ENCODE measurements around the gene REX1BD.

REX1BD gene

GRCh38 chr19:18629166-18630088, 40.8 kb downstream of the REX1BD start:
- Histone ChIP-seq H3K9me3 (ENCODE audit: low read depth, low read length) (no peaks in the 10 kb centered on the region), H3K9ac (ENCODE audit: insufficient read length) (no peak overlapping the region), H3K27ac (no peak overlapping the region), H3K36me3 (ENCODE audit: insufficient read depth, low read length) (no peaks in the 10 kb centered on the region), H3K4me3 (no peak overlapping the region)
- TF ChIP-seq EZH2 (IDR thresholded peaks at IDR 0.05) (no peak), POLR2AphosphoS5 (IDR thresholded peaks at IDR 0.05; ENCODE audit: borderline replicate concordance, low read depth, low read length) (no peak), FOXP2 (optimal IDR thresholded peaks at IDR 0.05; ENCODE audit: control extremely low read depth, extremely low read length, insufficient read depth) (no peak)
- DNase-seq (ENCODE audit: low read depth, low spot score): no peak

GRCh38 chr19:18633321-18633720, 44.7 kb downstream of the REX1BD start:
- Histone ChIP-seq H3K9ac (ENCODE audit: insufficient read length) (no peak overlapping the region), H3K36me3 (ENCODE audit: insufficient read depth, low read length) (no peaks in the 10 kb centered on the region), H3K4me3 (no peak overlapping the region), H3K9me3 (ENCODE audit: low read depth, low read length) (no peaks in the 10 kb centered on the region), H3K27ac (no peak overlapping the region)
- TF ChIP-seq EZH2 (IDR thresholded peaks at IDR 0.05) (no peak), POLR2AphosphoS5 (IDR thresholded peaks at IDR 0.05; ENCODE audit: borderline replicate concordance, low read depth, low read length) (no peak), FOXP2 (optimal IDR thresholded peaks at IDR 0.05; ENCODE audit: control extremely low read depth, extremely low read length, insufficient read depth) (no peak)
- no peak for DNase-seq (ENCODE audit: low read depth, low spot score)

- H3K36me3 ChIP-seq (ENCODE audit: insufficient read depth, low read length): no peaks in the 10 kb centered on the region
- no peak for DNase-seq (ENCODE audit: low read depth, low spot score)
- H3K27ac ChIP-seq: no peak overlapping the region
- no peak overlapping the region for H3K9ac ChIP-seq (ENCODE audit: insufficient read length)
- no peak overlapping the region for H3K4me3 ChIP-seq
- H3K9me3 ChIP-seq (ENCODE audit: low read depth, low read length): no peaks in the 10 kb centered on the region
- TF ChIP-seq POLR2AphosphoS5 (IDR thresholded peaks at IDR 0.05; ENCODE audit: borderline replicate concordance, low read depth, low read length): no peak
These were observed 46.2 kb downstream of the REX1BD start for GRCh38 chr19:18634612-18635297.

DNA sequence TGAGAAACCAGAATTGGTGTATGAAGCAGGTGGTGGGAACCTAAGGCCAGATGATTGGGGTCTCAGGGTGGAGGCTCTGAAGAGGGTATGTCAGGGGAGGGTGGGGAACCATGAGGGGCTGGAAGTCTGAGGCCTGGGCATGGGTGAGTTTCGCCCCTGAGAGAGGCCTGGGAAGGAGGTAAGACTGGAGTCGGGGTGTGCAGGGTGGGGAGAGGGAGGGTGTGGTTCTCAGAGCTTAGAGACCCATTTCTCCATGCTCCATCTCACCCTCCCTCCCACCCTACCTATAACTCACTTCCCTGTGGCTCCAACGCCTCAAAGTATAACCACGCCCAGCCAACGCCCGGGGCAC, 47.2 kb downstream of the REX1BD start:
- no peak for DNase-seq (ENCODE audit: low read depth, low spot score)
- H3K4me3 ChIP-seq: peak overlapping the region; percentile 26; the same call in 1 of the 2 replicates
- H3K9ac ChIP-seq (ENCODE audit: insufficient read length): no peak overlapping the region
- H3K36me3 ChIP-seq (ENCODE audit: insufficient read depth, low read length): no peaks in the 10 kb centered on the region
- no peak overlapping the region for H3K27ac ChIP-seq
- TF ChIP-seq EZH2 (IDR thresholded peaks at IDR 0.05) (no peak), POLR2AphosphoS5 (IDR thresholded peaks at IDR 0.05; ENCODE audit: borderline replicate concordance, low read depth, low read length) (no peak), FOXP2 (optimal IDR thresholded peaks at IDR 0.05; ENCODE audit: control extremely low read depth, extremely low read length, insufficient read depth) (no peak)
- no peaks in the 10 kb centered on the region for H3K9me3 ChIP-seq (ENCODE audit: low read depth, low read length)

GRCh38 chr19:18636183-18636968, 47.8 kb downstream of the REX1BD start:
- peak; percentile 88 for DNase-seq (ENCODE audit: low read depth, low spot score)
- H3K9me3 ChIP-seq (ENCODE audit: low read depth, low read length): no peaks in the 10 kb centered on the region
- H3K9ac ChIP-seq (ENCODE audit: insufficient read length): no peak overlapping the region
- peak overlapping the region; percentile 97 for H3K4me3 ChIP-seq
- TF ChIP-seq EZH2 (IDR thresholded peaks at IDR 0.05) (no peak), POLR2AphosphoS5 (IDR thresholded peaks at IDR 0.05; ENCODE audit: borderline replicate concordance, low read depth, low read length) (no peak), FOXP2 (optimal IDR thresholded peaks at IDR 0.05; ENCODE audit: control extremely low read depth, extremely low read length, insufficient read depth) (no peak)
- no peaks in the 10 kb centered on the region for H3K36me3 ChIP-seq (ENCODE audit: insufficient read depth, low read length)
- peak overlapping the region; percentile 85; the same call in 1 of the 2 replicates for H3K27ac ChIP-seq

- DNase-seq (ENCODE audit: low read depth, low spot score): no peak
- Histone ChIP-seq H3K4me3 (peak within 1 kb of the TSS; percentile 97), H3K9ac (ENCODE audit: insufficient read length) (peak within 1 kb of the TSS; percentile 96), H3K9me3 (ENCODE audit: low read depth, low read length) (no peaks in the 10 kb centered on the region), H3K27ac (peak within 1 kb of the TSS; percentile 85; the same call in 1 of the 2 replicates), H3K36me3 (ENCODE audit: insufficient read depth, low read length) (no peaks in the 10 kb centered on the region)
- TF ChIP-seq POLR2AphosphoS5 (IDR thresholded peaks at IDR 0.05; ENCODE audit: borderline replicate concordance, low read depth, low read length) (peak; percentile 77; the same call in 1 of the 2 replicates), EZH2 (IDR thresholded peaks at IDR 0.05) (no peak)
These were observed 48.5 kb downstream of the REX1BD start, which contains the start of gene KLHL26 for GRCh38 chr19:18636969-18637629. TSS of gene KLHL26 (plus strand) at chr19:18637028. CDS start at chr19:18637055, 27 bp downstream.

- no peaks in the 10 kb centered on the region for H3K9me3 ChIP-seq (ENCODE audit: low read depth, low read length)
- peak overlapping the region; percentile 97 for H3K4me3 ChIP-seq
- no peak overlapping the region for H3K27ac ChIP-seq
- TF ChIP-seq EZH2 (IDR thresholded peaks at IDR 0.05): no peak
- no peak for TF ChIP-seq POLR2AphosphoS5 (IDR thresholded peaks at IDR 0.05; ENCODE audit: borderline replicate concordance, low read depth, low read length)
- no peak for TF ChIP-seq FOXP2 (optimal IDR thresholded peaks at IDR 0.05; ENCODE audit: control extremely low read depth, extremely low read length, insufficient read depth)
- no peak for DNase-seq (ENCODE audit: low read depth, low spot score)
- no peaks in the 10 kb centered on the region for H3K36me3 ChIP-seq (ENCODE audit: insufficient read depth, low read length)
- peak overlapping the region; percentile 96 for H3K9ac ChIP-seq (ENCODE audit: insufficient read length)
These were observed 49.4 kb downstream of the REX1BD start for GRCh38 chr19:18637673-18638630.

Measured in SK-N-MC (cell line).